Measurements from ENCODE around the gene ECHDC3. TPM values are rescaled to one million over a fixed set of nuclear protein-coding genes. Genes with fewer than 3 reads are reported as not detected.

The ECHDC3 gene
- total and polyA plus RNA-seq, 2 of the 13 experiments (the other 11 are each of a cell fraction or from before 2014, with no cell fraction given), result not detected

DNA sequence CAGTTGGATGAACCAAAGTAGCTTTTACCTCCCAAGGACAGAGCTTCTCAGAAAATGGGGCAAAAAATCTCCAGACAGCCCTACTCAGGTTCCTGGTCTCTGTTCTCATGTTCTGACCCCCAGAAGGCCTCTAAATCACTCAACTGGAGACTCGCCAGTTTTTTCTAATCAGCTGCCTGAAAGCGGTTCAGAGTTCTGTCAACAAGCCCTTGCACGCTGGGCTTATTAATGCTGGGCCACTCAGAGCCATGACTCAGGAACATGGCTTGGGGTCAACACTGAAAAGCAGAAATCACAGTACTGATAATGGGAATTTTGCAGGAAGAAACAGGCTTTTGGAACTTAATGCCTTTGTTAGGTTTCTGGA lies 15.3 kb downstream of the ECHDC3 start (continued):
- TF ChIP-seq PLRG1 (conservative IDR thresholded peaks at IDR 0.05) (no peak), CCDC6 (CRISPR knock-in tag; IDR thresholded peaks at IDR 0.05) (no peak), GTF2F1 (IDR thresholded peaks at IDR 0.05; ENCODE audit: low read length) (no peak), HNF4G (IDR thresholded peaks at IDR 0.05; ENCODE audit: borderline replicate concordance, low read depth, low read length) (no peak), HNF4G (CRISPR knock-in tag; IDR thresholded peaks at IDR 0.05; ENCODE audit: borderline replicate concordance, low read depth) (no peak), TIGD3 (CRISPR knock-in tag; IDR thresholded peaks at IDR 0.05; ENCODE audit: borderline replicate concordance) (no peak), TBX2 (CRISPR knock-in tag; IDR thresholded peaks at IDR 0.05; ENCODE audit: borderline replicate concordance) (peak; percentile 73; the same call in 1 of the 2 replicates), POLR2A (IDR thresholded peaks at IDR 0.05; ENCODE audit: insufficient read depth in 1 of 2, low read depth in 2 of 2, low read length in 2 of 2) (no peak), HBP1 (CRISPR knock-in tag; IDR thresholded peaks at IDR 0.05; ENCODE audit: low read depth) (no peak), SPEN (CRISPR knock-in tag; IDR thresholded peaks at IDR 0.05; ENCODE audit: low read depth) (peak; percentile 16; the same call in 1 of the 2 replicates), TP53 (CRISPR knock-in tag; conservative IDR thresholded peaks at IDR 0.05) (no peak), KAT8 (CRISPR knock-in tag; IDR thresholded peaks at IDR 0.05) (0 out of 2 replicates have a peak, but pooled peaks have one; percentile 15), ZNF83 (CRISPR knock-in tag; IDR thresholded peaks at IDR 0.05; ENCODE audit: borderline replicate concordance) (no peak), THAP9 (CRISPR knock-in tag; IDR thresholded peaks at IDR 0.05; ENCODE audit: borderline replicate concordance) (no peak; the same call in 1 of the 2 replicates), ZNF552 (CRISPR knock-in tag; IDR thresholded peaks at IDR 0.05; ENCODE audit: borderline replicate concordance) (no peak), NFYB (CRISPR knock-in tag; IDR thresholded peaks at IDR 0.05) (no peak), ZNF230 (CRISPR knock-in tag; IDR thresholded peaks at IDR 0.05) (no peak; the same call in 1 of the 2 replicates), BCL6 (CRISPR knock-in tag; IDR thresholded peaks at IDR 0.05) (peak; percentile 76), AHR (CRISPR knock-in tag; IDR thresholded peaks at IDR 0.05) (no peak), RXRB (CRISPR knock-in tag; IDR thresholded peaks at IDR 0.05; ENCODE audit: borderline replicate concordance) (peak; percentile 44; the same call in 1 of the 2 replicates), XBP1 (CRISPR knock-in tag; IDR thresholded peaks at IDR 0.05) (no peak), SUZ12 (IDR thresholded peaks at IDR 0.05; ENCODE audit: low read depth, low read length) (no peak)
- TF ChIP-seq, protein P1, sequence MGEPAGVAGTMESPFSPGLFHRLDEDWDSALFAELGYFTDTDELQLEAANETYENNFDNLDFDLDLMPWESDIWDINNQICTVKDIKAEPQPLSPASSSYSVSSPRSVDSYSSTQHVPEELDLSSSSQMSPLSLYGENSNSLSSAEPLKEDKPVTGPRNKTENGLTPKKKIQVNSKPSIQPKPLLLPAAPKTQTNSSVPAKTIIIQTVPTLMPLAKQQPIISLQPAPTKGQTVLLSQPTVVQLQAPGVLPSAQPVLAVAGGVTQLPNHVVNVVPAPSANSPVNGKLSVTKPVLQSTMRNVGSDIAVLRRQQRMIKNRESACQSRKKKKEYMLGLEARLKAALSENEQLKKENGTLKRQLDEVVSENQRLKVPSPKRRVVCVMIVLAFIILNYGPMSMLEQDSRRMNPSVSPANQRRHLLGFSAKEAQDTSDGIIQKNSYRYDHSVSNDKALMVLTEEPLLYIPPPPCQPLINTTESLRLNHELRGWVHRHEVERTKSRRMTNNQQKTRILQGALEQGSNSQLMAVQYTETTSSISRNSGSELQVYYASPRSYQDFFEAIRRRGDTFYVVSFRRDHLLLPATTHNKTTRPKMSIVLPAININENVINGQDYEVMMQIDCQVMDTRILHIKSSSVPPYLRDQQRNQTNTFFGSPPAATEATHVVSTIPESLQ (CRISPR knock-in tag; conservative IDR thresholded peaks at IDR 0.05), result no peak
- TF ChIP-seq, protein P2, sequence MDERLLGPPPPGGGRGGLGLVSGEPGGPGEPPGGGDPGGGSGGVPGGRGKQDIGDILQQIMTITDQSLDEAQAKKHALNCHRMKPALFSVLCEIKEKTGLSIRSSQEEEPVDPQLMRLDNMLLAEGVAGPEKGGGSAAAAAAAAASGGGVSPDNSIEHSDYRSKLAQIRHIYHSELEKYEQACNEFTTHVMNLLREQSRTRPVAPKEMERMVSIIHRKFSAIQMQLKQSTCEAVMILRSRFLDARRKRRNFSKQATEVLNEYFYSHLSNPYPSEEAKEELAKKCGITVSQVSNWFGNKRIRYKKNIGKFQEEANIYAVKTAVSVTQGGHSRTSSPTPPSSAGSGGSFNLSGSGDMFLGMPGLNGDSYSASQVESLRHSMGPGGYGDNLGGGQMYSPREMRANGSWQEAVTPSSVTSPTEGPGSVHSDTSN (CRISPR knock-in tag; IDR thresholded peaks at IDR 0.05), result no peak

Data from HepG2 (cell line).